Immature natural killer cell (primary cell): ENCODE results near the gene ENTPD8. TPM values are rescaled to one million over a fixed set of nuclear protein-coding genes. Genes with fewer than 3 reads are reported as not detected.
A peak's percentile ranks its signal among the peaks of the same experiment; 100 is the strongest.

Experiments
- DNase-seq, 3 donors: peaks; one replicate each; pipeline ENCODE4 v3.0.0; 2022; ENCODE audit warnings: mixed read lengths in 1 of 3
- H3K27ac Mint-ChIP-seq, 6 donors: one replicate each; pipeline ENCODE4 v1.8.0; 2020; ENCODE audit warnings: mixed read lengths in 6 of 6, mild to moderate bottlenecking in 5 of 6, inconsistent platforms in 4 of 6, moderate library complexity in 3 of 6
- H3K27me3 Mint-ChIP-seq, 3 donors: one replicate each; pipeline ENCODE4 v1.8.0; 2020 to 2021; ENCODE audit warnings: low read depth in 3 of 3, mild to moderate bottlenecking in 3 of 3, mixed read lengths in 3 of 3, moderate library complexity in 3 of 3, inconsistent platforms in 1 of 3
- H3K36me3 Mint-ChIP-seq, 3 donors: one replicate each; pipeline ENCODE4 v1.8.0; 2020; ENCODE audit warnings: mixed read lengths in 3 of 3, inconsistent platforms in 2 of 3, mild to moderate bottlenecking in 2 of 3
- H3K4me1 Mint-ChIP-seq, 2 donors: one replicate each; pipeline ENCODE4 v1.8.0; 2020; ENCODE audit warnings: inconsistent platforms in 2 of 2, mild to moderate bottlenecking in 2 of 2, mixed read lengths in 2 of 2, moderate library complexity in 1 of 2
- H3K4me3 Mint-ChIP-seq, 5 donors: one replicate each; pipeline ENCODE4 v1.8.0; 2020; ENCODE audit warnings: mild to moderate bottlenecking in 5 of 5, mixed read lengths in 5 of 5, inconsistent platforms in 3 of 5, moderate library complexity in 3 of 5
- H3K9me3 Mint-ChIP-seq, 6 donors: one replicate each; pipeline ENCODE4 v1.8.0; 2020; ENCODE audit warnings: mild to moderate bottlenecking in 6 of 6, mixed read lengths in 6 of 6, inconsistent platforms in 4 of 6, moderate library complexity in 3 of 6
- polyA plus RNA-seq, 3 donors: library from polyadenylated mRNA; unstranded; fragments of 300-500 nt; fragmentation: Illumina TruSeq; gene quantifications; one replicate each; pipeline ENCODE4 v1.2.3, GENCODE V29; 2021

Gene ENTPD8
- polyA plus RNA-seq, 3 donors from 2014 or later: not detected

- peaks cover 35 to 40% of the 10 kb centered on the region in 2 donors for H3K4me1 Mint-ChIP-seq
- peak overlapping the region in 2 of 5 donors; percentile 26 to 57 for H3K4me3 Mint-ChIP-seq
- H3K9me3 Mint-ChIP-seq: no peaks in the 10 kb centered on the region
- no peaks in the 10 kb centered on the region for H3K36me3 Mint-ChIP-seq
- no peak overlapping the region for H3K27ac Mint-ChIP-seq
- peaks cover 0 to 4% (median 3%) of the 10 kb centered on the region in 3 donors for H3K27me3 Mint-ChIP-seq
- no peak for DNase-seq
These were observed 31.6 kb downstream of the ENTPD8 start for GRCh38 chr9:137409515-137409914.

- Mint-ChIP-seq H3K4me3 (no peak overlapping the region), H3K9me3 (no peaks in the 10 kb centered on the region), H3K27me3 (peaks cover 0 to 4% (median 3%) of the 10 kb centered on the region in 3 donors)
These were observed 32.3 kb downstream of the ENTPD8 start for GRCh38 chr9:137408651-137409405.

GRCh38 chr9:137407590-137408300 lies 33.4 kb downstream of the ENTPD8 start:
- peaks cover 24% of the 10 kb centered on the region in 2 donors for H3K4me1 Mint-ChIP-seq
- peaks cover 0 to 4% (median 4%) of the 10 kb centered on the region in 3 donors for H3K27me3 Mint-ChIP-seq
- no peak overlapping the region for H3K27ac Mint-ChIP-seq
- H3K4me3 Mint-ChIP-seq: peak overlapping the region in 1 of 5 donors; percentile 13
- DNase-seq: no peak
- H3K9me3 Mint-ChIP-seq: no peaks in the 10 kb centered on the region
- peaks cover 0 to under 1% (median 0%) of the 10 kb centered on the region in 3 donors for H3K36me3 Mint-ChIP-seq

More at GRCh38 chr9:137408651-137409405, 32.3 kb downstream of the ENTPD8 start:
- H3K27ac Mint-ChIP-seq: no peak overlapping the region
- DNase-seq: no peak
- no peaks in the 10 kb centered on the region for H3K36me3 Mint-ChIP-seq
- H3K4me1 Mint-ChIP-seq: peaks cover 29 to 34% of the 10 kb centered on the region in 2 donors

- Mint-ChIP-seq H3K4me1 (peaks cover 21 to 25% of the 10 kb centered on the region in 2 donors), H3K27ac (no peak overlapping the region), H3K4me3 (no peak overlapping the region), H3K27me3 (peaks cover 0 to 5% (median 4%) of the 10 kb centered on the region in 3 donors), H3K36me3 (peaks cover 0 to 7% (median 6%) of the 10 kb centered on the region in 3 donors), H3K9me3 (no peaks in the 10 kb centered on the region)
- peak; percentile 68 to 71 (median 69) for DNase-seq
These were observed 34.1 kb downstream of the ENTPD8 start for GRCh38 chr9:137406876-137407589.

- Mint-ChIP-seq H3K27ac (no peak overlapping the region), H3K4me3 (peak overlapping the region in 4 of 5 donors; percentile 30 to 58 (median 57)), H3K36me3 (peaks cover 0 to 8% (median 6%) of the 10 kb centered on the region in 3 donors), H3K4me1 (peaks cover 19 to 25% of the 10 kb centered on the region in 2 donors), H3K27me3 (peaks cover 0 to 4% (median 1%) of the 10 kb centered on the region in 3 donors), H3K9me3 (no peaks in the 10 kb centered on the region)
- no peak for DNase-seq
These were observed 34.9 kb downstream of the ENTPD8 start for GRCh38 chr9:137406085-137406760.

- Mint-ChIP-seq H3K27me3 (peaks cover 0 to 4% (median 1%) of the 10 kb centered on the region in 3 donors), H3K4me1 (peaks cover 19 to 25% of the 10 kb centered on the region in 2 donors), H3K27ac (no peak overlapping the region), H3K36me3 (peaks cover 0 to 8% (median 6%) of the 10 kb centered on the region in 3 donors), H3K9me3 (no peaks in the 10 kb centered on the region), H3K4me3 (peak overlapping the region in 3 of 5 donors; percentile 21 to 58 (median 30))
- no peak for DNase-seq
These were observed 35.5 kb downstream of the ENTPD8 start for GRCh38 chr9:137405677-137406081.

GRCh38 chr9:137404961-137405567 lies 36.1 kb downstream of the ENTPD8 start:
- peaks cover 0 to 4% (median 1%) of the 10 kb centered on the region in 3 donors for H3K27me3 Mint-ChIP-seq
- peaks cover 14 to 19% of the 10 kb centered on the region in 2 donors for H3K4me1 Mint-ChIP-seq
- H3K9me3 Mint-ChIP-seq: no peaks in the 10 kb centered on the region
- no peak for DNase-seq
- no peak overlapping the region for H3K27ac Mint-ChIP-seq
- H3K4me3 Mint-ChIP-seq: no peak overlapping the region
- H3K36me3 Mint-ChIP-seq: peaks cover 0 to 11% (median 6%) of the 10 kb centered on the region in 3 donors

- peaks cover 6 to 20% of the 10 kb centered on the region in 2 donors for H3K4me1 Mint-ChIP-seq
- no peak overlapping the region for H3K27ac Mint-ChIP-seq
- peaks cover 4 to 13% (median 6%) of the 10 kb centered on the region in 3 donors for H3K36me3 Mint-ChIP-seq
- no peak for DNase-seq
- H3K4me3 Mint-ChIP-seq: no peak overlapping the region
- H3K9me3 Mint-ChIP-seq: no peaks in the 10 kb centered on the region
- H3K27me3 Mint-ChIP-seq: peaks cover 0 to 4% (median 1%) of the 10 kb centered on the region in 3 donors
These were observed 37.9 kb downstream of the ENTPD8 start for GRCh38 chr9:137403269-137403668.

GRCh38 chr9:137402746-137403145 lies 38.4 kb downstream of the ENTPD8 start:
- Mint-ChIP-seq H3K36me3 (peaks cover 6 to 13% (median 6%) of the 10 kb centered on the region in 3 donors), H3K27me3 (peaks cover 0 to 4% (median 1%) of the 10 kb centered on the region in 3 donors), H3K4me3 (no peak overlapping the region), H3K27ac (no peak overlapping the region), H3K9me3 (no peaks in the 10 kb centered on the region), H3K4me1 (peaks cover 5 to 20% of the 10 kb centered on the region in 2 donors)
- DNase-seq: no peak

- DNase-seq: no peak
- H3K27ac Mint-ChIP-seq: no peak overlapping the region
- no peaks in the 10 kb centered on the region for H3K9me3 Mint-ChIP-seq
- peaks cover 2 to 10% of the 10 kb centered on the region in 2 donors for H3K4me1 Mint-ChIP-seq
- H3K36me3 Mint-ChIP-seq: peaks cover 6 to 14% (median 13%) of the 10 kb centered on the region in 3 donors
- no peak overlapping the region for H3K4me3 Mint-ChIP-seq
- H3K27me3 Mint-ChIP-seq: peaks cover 0 to 2% (median 2%) of the 10 kb centered on the region in 3 donors
These were observed 42.3 kb downstream of the ENTPD8 start for GRCh38 chr9:137398561-137399468.

GRCh38 chr9:137397675-137398423 lies 43.3 kb downstream of the ENTPD8 start:
- Mint-ChIP-seq H3K27me3 (peaks cover 0 to 2% (median 2%) of the 10 kb centered on the region in 3 donors), H3K4me1 (peaks cover 2 to 10% of the 10 kb centered on the region in 2 donors), H3K4me3 (no peak overlapping the region), H3K27ac (peak overlapping the region in 1 of 6 donors; percentile 5), H3K36me3 (peaks cover 6 to 14% (median 13%) of the 10 kb centered on the region in 3 donors), H3K9me3 (no peaks in the 10 kb centered on the region)
- no peak for DNase-seq
